ENCODE results near the gene GLRB. TPM values are rescaled to one million over a fixed set of nuclear protein-coding genes. Genes with fewer than 3 reads are reported as not detected.

The GLRB gene
- total RNA-seq, 1 donor from 2014 or later = not detected

Other genes with a start within 250 kb of the GLRB start
- gene PDGFC, start 104.4 kb upstream of the GLRB start, total RNA-seq = not detected in 2 replicates
- not detected in 2 replicates for gene GRIA2, start 144.6 kb downstream of the GLRB start, total RNA-seq